HG02973 (cell line): Measurements from ENCODE around the gene KCNMA1.

Source experiments
- ATAC-seq: cut with Tn5 transposase; IDR thresholded peaks from one replicate; pipeline ENCODE4 v1.9.1; 2021; ENCODE audit warnings: moderate library complexity; ENCODE audit not compliant: unreplicated experiment

KCNMA1 gene

GRCh38 chr10:77494327-77494726 is 143.3 kb downstream of the KCNMA1 start:
- no peak for ATAC-seq

DNA sequence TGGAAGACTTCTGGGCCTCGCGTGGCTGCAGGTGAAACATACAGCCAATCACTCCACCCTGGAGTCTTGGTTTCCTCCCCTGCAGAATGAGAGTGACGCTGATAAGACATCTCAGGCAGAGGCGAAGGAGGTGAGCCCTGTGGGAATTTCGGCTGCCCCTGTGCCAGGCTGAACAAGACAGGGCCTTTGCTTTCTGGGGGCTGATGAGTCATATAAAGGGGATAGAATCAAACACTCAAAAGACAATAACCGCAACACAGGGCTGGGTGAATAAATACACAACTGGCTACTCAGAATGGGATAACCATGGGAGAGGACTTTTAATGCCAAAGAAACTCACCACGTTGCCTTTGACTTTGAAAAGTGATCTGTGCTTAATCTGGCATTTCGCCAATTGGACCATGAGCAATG is 143.8 kb downstream of the KCNMA1 start:
- peak; percentile 41 for ATAC-seq

- ATAC-seq, result no peak
Observed at GRCh38 chr10:77493239-77493806, 144.3 kb downstream of the KCNMA1 start.

DNA sequence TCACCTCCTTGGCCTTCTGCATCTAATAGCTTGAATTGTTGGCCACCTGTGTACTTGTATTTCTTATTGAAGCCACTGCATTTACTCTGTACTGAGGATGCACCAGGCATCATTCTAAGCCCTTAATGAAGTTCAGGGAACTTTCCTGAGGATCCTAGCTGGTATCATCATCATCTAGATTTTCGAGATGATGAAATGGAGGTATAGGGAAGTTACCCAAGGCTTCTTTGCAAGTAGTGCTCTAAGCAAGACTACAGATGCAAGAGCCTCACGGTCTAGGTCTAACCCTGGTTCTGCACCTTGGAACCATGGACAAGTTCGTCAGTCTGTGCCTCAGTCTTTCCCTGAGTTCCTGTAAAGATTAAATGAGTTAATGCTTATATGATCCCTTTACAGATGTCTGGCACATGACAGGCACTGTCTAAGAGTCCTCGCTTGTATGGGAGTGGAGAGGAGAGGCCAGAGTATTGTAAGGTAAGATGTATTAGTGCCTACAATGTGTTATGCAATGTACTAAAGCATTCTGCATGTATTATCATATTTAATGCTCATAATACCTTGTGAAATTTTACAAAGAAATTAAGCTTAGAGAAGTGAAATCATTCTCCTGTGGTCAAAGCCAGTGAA is 145.1 kb downstream of the KCNMA1 start:
- ATAC-seq, result no peak

- ATAC-seq, result no peak
Observed at GRCh38 chr10:77490534-77491314, 146.9 kb downstream of the KCNMA1 start.

GRCh38 chr10:77486517-77486916 is 151.1 kb downstream of the KCNMA1 start:
- no peak for ATAC-seq

DNA sequence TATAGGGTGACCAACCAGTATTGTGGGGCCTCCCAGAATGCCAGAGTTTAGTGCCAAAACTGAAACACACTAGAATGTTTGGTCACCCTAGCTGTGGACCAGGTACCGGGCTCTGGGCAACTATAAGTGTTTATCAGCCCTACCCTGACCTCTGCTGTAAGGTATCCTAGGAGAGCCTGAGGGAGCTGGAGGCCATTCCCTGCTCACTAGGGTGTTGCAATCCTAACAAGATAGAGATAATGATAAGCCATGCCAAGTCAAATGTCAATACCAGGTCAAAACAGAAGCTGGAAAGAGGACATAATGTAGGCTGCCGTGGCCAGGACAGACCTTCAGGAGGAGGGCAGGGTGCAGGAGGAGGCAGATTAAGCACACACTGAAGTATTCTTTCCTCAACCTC is 151.8 kb downstream of the KCNMA1 start:
- ATAC-seq, result no peak

GRCh38 chr10:77482072-77482471 is 155.5 kb downstream of the KCNMA1 start:
- no peak for ATAC-seq

GRCh38 chr10:77479586-77479985 is 158.0 kb downstream of the KCNMA1 start:
- ATAC-seq, result no peak

DNA sequence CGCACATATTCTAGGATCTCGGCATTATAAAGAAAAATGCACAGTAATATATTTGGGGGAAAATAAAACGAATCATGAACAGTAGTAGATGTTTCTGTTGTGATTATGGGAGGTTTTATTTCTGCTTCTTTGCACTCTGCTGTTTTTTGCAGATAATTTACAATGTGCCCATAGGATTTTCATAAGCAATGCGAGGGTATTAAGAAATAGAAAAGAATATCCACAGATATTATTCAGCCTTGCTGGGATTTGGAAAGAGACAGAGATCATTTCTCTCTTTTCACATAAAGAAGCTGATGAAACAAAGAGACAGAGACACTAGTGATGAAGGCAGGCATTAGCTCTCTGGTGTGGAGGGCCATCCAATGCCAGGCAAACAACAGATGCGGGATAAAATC is 158.6 kb downstream of the KCNMA1 start:
- ATAC-seq, result no peak

GRCh38 chr10:77478247-77478961 is 159.2 kb downstream of the KCNMA1 start:
- ATAC-seq, result no peak

DNA sequence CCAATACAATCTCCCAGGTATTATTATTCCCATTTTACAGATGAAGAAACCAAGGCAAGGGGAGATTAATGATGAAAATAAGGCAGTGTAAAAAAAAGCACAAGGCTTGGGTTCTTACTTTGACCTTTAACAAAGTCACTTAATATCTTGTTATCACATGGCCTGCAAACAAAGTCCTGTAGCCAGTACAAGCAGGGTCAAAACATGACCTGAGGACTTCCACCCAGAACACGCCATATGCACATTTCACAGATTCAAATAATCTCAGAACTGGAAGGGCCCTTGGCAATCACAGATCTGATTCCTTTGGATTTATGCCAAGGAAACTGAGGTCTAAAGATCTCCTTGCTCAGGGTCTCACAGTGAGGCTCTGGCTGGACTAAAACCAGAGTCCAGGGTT is 162.1 kb downstream of the KCNMA1 start:
- no peak for ATAC-seq

DNA sequence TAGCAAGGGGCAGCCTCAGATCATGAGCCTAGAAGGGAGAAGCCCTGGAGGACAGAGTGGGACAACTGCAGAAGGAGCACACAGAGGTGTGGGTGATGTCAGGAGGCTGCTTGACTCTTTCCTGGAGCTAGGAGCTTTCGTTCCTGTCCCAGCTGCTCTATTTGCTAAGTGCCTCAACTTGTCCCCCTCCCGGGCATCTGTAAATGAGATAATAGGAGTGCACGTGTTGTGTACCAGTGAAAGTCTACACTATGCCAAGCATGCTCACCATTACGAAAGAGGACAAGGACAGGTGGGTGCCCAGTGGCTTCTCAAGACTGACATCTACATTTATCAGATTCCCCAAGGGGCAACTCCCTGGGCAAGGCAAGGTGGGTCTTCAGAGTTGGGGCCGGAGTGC is 162.7 kb downstream of the KCNMA1 start:
- no peak for ATAC-seq

DNA sequence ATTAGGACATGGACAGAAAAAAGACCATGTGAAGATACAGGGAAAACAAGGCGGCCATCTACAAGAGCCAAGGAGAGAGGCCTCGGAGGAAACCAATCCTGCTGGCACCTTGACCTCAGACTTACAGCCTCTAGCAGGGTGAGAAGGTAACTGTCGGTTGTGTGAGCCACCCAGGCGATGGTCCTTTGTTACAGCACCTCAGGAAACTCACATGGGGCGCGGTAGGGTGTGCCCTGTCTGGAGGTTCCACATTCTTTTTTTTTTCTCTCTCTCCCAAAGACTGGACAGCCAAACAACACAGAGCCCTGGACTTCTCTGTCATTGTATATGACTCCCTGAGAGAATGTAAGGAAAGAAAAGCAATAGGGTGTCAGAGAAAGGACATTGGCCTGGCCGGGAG is 163.2 kb downstream of the KCNMA1 start:
- ATAC-seq, result no peak

DNA sequence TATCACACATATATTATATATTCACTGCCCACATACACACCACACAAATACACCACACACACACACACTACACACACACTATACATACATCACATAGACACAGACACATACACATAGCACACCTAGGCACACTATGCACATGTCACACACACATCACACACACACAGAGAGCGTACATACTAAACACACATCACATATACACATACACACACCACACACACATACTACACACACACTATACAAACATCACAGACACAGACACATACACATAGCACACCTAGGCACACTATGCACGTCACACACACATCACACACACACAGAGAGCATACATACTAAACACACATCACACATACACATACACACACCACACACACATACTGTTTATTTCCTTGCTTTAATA is 165.5 kb downstream of the KCNMA1 start:
- no peak for ATAC-seq

DNA sequence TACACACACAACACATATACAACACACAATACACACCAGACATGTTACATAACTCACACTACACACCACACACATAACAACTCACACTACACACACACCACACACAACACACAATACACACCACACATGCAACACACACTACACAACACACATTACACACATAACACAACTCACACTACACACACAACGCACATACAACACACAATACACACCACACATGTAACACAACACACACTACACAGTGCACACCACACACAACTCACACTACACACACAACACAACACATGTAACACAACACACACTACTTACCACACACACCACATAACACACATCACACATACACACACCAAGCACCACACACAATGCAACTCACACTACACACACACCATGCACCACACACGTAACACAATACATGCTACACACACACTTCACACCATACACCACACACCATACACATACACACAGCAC is 166.5 kb downstream of the KCNMA1 start:
- no peak for ATAC-seq

- no peak for ATAC-seq
Observed at GRCh38 chr10:77467422-77467963, 170.1 kb downstream of the KCNMA1 start.

DNA sequence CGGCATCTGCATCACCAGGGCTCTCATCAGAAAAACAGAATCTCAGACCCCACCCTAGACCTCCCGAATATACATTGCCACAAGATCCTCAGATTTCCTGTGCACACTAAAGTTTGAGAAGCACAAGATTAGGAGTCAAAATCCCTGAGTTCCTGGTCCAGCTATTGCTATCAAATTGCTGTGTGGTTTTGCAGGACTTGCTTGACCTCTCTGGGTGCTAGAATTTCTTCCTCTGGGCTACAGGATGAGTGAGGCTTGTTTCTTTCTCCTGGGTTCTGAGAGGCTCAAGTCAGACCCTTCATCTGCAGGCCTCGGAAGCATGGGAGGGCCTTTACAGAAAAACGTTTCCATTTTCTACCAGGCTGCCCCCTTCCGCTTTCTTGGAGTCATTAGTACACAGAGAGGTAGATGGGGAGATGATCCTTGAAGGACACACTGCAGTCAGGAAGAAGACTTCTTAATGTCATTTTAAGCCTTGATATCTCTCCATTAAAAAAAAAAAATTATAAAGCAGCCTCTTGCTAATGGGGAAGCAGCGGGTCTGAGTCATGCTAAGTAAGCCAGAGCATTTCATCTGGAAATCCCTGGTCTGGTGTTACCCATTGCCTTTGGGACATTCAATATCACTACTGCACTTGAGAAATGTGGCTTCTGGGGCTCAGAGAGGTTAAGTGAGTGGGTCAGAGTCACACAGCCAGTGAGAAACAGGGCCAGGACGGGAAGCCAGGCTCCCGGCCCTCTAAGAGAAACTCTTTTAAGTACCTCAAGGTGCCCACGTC is 173.5 kb downstream of the KCNMA1 start:
- no peak for ATAC-seq

DNA sequence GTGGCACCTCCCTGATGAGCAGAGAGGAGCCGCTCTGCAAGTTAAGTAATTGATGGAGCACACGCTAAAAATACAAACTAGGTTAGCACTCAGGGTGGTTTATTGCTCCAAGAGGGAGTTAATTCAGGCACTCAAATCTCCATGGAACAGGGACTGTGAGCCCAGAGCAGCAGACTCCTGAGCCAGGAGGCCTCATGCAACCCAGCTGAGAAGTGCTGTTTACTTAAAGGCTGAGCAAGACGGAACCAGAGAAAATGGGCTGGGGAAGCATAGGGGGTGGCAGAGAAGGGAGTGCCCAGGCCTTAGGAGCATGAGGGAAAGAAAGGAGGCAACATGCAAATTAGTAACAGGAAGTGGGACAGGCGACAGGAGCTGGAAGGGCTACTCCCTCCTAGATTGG is 174.1 kb downstream of the KCNMA1 start:
- no peak for ATAC-seq

DNA sequence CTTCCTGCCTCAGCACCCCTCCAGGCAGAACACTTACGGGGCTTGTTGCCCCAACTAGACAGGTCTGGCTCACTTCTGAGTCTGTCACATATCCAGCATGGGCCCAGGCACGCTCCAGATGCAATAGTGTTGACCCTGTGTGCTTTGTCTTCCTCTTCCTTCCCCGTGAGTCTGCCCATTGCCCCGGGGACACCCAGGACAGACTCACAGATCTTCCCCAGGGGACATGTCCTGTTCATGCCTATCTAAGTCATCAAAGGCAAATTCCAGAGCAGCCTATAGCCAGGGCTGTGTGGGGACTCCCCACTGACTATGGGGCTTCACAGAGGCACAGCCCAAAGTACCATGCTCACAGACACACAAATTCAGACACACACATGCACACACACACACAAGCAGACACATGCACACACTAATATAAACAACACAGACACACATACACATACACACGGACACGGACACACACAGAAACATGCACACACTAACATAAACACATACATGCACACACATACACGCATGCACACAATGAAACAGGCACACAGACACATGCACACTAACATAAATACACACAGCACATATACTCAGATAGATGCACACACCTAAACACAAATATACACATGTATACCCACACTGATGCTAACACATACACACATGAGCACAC is 175.8 kb downstream of the KCNMA1 start:
- no peak for ATAC-seq
